GM12875 (cell line): ENCODE results near the gene SATB2.

ENCODE experiments used
- H3K4me3 ChIP-seq: one replicate; pipeline ENCODE4 v1.5.1; 2011; ENCODE audit warnings: low read depth, low read length, control low read depth
- TF ChIP-seq, protein P1 (sequence below): IDR thresholded peaks from 2 replicates; pipeline ENCODE4 v1.5.1; 2011; ENCODE audit warnings: low read depth, mild to moderate bottlenecking, control low read depth, inconsistent platforms, low read length, moderate library complexity, borderline replicate concordance; ENCODE audit not compliant: insufficient read depth

The SATB2 gene

DNA sequence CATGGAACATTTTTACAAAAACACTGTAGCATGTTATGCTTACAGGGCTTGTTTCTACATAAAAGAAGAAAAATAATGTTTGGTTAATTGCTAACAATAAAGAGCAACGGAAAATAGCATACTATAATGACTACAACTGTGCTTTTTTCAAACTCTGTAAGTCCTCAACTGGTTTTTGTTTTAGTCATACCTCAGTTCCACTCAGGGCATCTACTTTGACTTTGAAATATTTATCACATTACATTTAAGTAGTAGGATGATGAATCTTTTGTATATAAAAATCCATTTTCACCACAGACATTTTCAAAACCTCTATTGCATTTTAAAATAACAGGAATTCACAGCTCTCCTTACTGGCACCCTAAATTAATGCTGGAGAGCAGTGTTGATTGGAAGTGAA, 8.3 kb downstream of the SATB2 start:
- TF ChIP-seq, protein P1, sequence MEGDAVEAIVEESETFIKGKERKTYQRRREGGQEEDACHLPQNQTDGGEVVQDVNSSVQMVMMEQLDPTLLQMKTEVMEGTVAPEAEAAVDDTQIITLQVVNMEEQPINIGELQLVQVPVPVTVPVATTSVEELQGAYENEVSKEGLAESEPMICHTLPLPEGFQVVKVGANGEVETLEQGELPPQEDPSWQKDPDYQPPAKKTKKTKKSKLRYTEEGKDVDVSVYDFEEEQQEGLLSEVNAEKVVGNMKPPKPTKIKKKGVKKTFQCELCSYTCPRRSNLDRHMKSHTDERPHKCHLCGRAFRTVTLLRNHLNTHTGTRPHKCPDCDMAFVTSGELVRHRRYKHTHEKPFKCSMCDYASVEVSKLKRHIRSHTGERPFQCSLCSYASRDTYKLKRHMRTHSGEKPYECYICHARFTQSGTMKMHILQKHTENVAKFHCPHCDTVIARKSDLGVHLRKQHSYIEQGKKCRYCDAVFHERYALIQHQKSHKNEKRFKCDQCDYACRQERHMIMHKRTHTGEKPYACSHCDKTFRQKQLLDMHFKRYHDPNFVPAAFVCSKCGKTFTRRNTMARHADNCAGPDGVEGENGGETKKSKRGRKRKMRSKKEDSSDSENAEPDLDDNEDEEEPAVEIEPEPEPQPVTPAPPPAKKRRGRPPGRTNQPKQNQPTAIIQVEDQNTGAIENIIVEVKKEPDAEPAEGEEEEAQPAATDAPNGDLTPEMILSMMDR, result no peak
- no peak overlapping the region for H3K4me3 ChIP-seq

DNA sequence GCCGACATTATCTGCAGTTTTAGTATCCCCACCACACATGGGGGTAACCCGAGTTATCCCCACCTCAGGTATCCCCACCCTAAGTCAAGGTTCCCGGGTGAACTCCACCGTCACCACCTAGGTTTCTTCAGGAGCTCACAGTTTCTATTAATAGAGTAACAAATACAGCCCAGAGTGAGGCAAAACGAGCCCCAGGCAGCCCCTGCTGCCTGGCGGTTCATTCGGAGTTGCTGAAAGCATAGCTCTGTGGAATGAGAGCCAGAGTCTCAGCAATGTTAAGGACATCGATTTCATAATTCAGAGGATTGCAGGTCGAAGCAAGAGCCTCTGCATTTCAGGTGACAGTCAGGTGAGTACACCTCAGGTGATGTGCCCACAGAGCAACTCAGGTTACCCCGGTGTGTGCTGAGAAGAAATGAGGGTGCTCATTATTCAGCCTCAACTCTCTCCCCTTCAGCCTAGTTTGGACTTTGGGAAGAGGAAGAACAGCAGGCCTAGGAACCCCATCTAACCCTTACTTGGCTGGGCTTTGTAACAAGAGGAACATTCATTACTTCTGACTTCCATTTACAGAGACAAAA, 10.7 kb downstream of the SATB2 start:
- no peak overlapping the region for H3K4me3 ChIP-seq
- TF ChIP-seq, protein P1, result no peak

DNA sequence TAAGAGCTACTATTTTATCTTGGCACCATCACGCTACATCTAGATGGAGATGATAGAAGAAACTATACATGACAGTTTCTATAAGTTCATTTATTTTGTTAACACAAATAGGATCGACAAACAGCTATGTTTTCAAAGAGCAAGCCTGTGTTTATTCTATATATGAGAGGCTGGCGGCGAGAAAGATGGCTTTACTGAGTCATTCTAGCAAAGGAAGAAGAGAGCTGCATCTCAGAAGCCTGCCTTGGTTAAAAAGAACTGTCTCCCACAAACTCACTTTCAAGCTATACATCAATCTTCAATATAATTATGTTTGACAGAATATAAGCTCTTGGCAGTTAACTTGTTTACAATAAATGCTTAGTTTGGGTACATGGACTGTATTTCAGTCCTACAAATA, 13.0 kb downstream of the SATB2 start:
- no peak overlapping the region for H3K4me3 ChIP-seq
- TF ChIP-seq, protein P1, result no peak

DNA sequence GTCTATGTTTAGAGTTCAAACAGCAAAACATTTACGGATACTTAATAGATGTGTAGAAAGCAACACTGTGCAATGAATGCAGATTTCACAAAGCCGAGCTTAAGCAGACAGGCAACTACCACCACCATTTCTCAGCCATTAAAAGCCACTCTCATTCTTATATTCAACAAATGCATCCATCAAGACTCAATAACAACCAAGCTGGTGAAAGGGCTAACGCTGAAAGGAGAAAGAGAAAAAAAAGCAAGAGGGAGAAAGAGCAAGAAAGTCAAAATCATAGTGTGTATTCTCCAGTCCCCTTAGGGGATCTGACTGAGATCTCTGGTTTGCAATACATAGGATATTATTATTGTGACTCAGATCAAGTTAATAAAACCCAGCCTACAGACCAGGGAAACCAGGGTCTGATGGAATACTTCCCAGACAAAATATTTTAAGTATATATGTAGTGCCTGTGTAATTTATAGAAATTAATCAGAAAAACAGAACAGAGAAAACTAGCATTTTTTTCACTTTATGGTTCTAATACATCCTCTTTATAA, 14.1 kb downstream of the SATB2 start:
- TF ChIP-seq, protein P1, result no peak
- H3K4me3 ChIP-seq, result no peak overlapping the region

DNA sequence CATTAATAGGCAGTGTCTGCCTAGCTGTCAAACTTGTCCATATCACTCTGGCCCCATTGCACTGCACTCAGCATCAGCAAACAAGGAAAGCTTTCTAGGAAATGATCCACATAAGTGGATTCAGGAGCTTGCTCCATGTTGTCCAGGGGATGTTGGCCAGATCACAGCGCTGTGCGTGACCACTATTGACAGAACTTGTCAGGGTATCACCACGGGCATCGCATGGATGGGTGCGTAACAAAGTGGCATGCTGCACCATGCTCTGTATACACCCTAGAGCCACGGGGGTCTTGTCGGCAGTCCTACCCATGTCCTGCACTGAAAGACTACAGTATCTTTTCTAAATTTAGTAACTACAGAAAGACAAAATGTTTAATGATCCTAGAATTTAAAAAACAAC, 15.6 kb downstream of the SATB2 start:
- H3K4me3 ChIP-seq, result no peak overlapping the region
- TF ChIP-seq, protein P1, result no peak

DNA sequence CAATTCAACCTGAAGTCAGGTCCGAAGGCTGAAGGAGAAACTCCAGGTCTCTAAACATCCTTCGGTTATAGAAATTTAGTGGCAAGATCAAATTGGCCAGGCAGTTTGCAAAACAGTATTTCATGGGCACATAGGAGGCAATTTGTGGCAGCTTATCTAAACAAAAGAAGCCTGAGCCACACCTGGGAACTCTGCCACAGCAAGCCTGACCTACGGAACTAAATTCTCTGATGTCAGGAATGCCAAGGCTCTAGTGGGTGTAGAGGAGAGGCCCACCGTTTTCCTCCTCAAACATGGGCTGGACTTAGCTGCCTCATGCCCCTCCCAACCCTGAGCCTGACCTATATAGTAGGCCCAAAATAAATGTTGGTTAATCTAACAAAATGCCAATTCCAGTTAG, 16.0 kb downstream of the SATB2 start:
- H3K4me3 ChIP-seq, result no peak overlapping the region
- TF ChIP-seq, protein P1, result no peak

DNA sequence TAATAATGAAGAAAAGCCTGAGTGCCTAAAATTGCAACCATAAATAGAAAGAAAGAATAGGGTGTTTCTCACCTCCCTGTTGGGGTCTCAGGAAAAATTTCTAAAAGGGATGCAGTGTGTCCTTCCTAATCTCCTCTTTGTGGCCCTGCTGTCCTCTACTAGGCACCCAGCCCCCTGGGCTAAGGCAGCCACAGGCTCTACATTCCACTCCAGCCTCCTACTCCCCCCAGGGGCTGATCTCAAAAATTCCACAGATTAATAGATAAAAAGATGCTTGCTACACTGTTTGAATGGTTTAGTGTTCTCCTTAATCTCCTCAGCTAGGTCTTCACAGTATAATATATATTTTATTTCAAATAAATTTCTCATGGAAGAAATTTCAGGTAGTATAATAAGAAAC, 17.6 kb downstream of the SATB2 start:
- H3K4me3 ChIP-seq, result no peak overlapping the region
- TF ChIP-seq, protein P1, result no peak
